Activated CD8-positive, alpha-beta memory T cell treated with anti-CD3 and anti-CD28 coated beads, Interleukin-2, amount 50 U/mL, for 24 hours (primary cell): ENCODE measurements around the gene KCNK17.
"Not testable (repeated sequence)": the region's sequence is repeated elsewhere in the genome, so short reads cannot be mapped to it uniquely, and the experiment has no call there.

Source experiments
- DNase-seq: peaks from one replicate; pipeline ENCODE4 v3.0.0-alpha.2; 2020; ENCODE audit errors: extremely low read depth

Gene KCNK17

GRCh38 chr6:39302011-39302410, 12.2 kb downstream of the KCNK17 start:
- DNase-seq, result no peak

DNA sequence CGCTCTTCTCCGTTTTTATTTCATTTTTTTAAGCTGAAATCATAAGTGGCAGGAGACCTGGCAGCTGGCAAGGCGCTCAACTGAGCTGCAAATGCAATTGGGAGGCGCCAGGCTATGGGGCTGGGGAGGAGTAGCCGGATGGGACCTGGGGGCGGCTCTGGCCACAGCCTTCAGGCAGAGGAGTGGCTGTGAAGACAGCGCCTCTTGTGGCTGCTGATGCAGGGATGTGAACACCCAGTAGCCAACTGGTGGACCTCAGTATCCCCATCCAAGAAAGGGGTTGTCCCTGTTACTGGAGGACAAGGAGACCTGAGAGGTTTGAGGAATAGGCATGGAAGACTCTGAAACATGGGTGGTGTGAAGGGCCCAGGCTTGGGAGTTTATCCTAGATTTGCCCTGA, 12.6 kb downstream of the KCNK17 start:
- no peak for DNase-seq

DNA sequence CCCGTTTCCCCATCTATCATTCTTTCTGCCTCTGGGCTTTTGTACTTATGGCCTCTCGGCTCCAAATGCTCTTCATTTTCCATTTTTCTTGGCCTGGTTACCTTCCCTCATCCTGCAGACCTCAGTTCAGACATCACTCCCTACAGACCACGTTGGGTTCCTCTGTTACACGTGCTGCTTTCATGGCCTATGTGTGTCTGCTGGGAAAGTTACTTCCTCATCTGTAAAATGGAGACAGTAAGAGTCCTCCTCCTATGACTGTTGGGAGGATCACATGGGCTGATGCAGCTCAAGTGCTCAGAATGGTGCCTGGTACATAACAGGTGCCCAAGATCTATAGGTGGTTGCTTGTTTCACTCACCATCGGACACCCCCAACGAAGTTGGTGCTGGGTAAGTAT, 13.5 kb downstream of the KCNK17 start:
- no peak for DNase-seq

DNA sequence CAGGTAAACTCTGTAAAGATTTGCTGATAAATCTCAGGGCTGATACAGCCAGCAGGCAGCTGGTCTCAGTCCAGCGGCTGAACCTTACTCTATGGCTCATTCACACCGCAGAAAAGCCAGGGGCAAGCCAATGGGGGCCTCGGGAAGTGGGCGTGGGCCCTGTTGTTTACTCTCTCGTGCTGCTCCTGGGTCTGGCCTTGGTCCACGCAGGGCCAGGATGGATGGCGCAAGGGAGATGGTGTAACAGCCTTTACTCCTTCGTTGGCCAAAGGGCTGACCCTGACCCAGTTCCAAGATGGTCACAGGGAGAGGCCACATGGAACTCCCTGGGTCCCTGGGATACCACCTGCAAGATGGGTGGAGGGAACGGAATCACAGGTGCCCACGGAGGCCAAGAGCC, 16.2 kb downstream of the KCNK17 start:
- no peak for DNase-seq

DNA sequence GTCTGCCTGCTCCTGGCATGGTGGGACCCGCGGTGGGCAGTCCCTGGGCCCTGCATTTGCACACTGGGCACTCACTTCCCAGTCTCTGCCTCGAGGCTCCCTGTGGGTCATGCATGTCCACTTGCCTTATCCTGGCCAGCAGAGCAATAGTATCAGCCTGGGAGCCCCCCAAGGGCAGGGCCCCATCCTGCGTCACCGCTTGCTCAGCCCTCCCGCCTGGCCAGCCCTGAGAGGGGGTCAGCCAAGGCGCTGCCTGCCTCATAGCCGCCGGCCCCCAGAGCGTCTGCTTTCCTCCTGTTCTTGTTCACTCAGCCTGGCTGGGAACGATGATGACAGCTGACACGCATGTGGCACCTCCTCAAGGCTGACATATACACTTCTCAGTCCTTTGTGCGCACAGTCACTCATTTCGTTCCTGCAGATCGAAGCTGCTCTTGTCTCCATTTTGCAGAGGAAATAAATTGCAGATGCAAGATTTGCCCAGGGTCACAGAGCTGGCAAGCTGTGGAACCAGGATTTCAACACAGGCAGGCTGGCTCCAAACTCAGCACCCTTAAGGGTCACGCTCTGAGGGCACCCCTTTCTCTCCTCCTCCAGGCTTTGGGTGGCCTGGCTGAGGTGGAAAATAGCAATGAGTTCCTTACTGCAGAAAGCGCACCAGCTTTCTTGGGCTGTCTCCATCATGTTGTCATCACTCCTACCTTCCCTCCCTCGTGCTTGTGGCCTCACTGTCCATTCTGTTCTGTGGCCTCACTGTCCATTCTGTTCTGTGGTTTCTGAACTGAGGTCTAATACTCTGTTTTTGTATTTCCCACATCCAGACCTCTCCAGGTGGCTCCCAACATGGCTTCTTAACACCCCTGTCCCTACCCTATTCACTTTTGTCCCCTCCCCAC, 17.2 kb downstream of the KCNK17 start:
- no peak for DNase-seq

GRCh38 chr6:39295611-39296011, 18.6 kb downstream of the KCNK17 start:
- DNase-seq, result no peak

DNA sequence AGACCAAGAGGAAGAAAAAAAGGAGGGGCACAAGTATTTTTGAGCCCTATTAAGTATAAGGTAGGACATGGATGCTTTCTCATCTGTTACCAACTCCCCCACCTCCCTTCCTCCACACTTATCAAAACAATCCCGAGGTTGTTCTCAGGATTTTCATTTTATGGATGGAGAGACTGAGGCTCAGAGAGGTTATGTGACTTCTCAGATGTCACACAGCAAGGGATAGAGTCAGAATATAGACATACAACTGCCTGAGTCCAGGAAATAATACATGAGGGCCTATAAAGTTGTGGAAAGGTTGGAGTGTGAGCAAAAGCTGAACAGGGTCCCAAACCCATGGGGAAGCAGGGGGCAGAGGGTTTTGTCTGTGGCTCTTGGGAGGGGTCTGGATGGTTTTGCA, 19.3 kb downstream of the KCNK17 start:
- no peak for DNase-seq

DNA sequence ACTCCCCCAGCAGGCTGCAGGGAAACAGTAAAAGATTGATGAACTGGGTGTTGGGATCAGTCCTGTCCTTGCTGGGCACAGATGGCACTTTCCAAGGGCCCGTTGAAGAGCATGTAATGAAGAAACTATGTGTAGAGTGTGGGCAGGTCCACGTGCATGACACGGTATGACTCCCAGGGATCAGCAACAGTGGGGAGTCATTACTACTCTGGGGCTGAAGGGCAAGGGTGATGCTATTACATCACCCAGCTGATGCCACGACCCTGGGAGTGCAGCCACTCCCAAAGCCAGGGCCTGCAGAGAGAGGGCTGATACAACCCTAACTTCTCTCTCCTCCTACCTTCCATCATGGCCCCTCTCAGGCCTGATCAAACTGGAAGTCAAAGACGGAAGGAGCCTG, 20.1 kb downstream of the KCNK17 start:
- no peak for DNase-seq

DNA sequence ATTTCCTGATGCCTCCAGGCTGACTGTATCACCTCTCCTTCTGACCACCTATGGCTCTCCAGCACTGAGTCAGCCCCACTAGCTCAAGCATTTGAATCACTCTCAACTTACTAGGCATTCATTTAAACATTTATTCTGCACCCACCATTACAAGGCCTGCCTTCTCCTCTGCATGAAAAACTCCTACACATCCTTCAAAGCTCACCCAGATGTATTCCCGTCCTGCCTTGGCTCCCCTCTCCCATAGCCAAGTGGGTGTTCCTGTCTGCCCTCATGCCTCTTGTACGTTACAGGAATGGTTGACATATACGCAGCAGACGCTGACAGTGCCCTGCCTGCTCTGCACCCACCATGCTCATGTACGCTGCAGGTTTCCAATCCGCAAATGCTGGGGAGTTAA, 21.6 kb downstream of the KCNK17 start:
- no peak for DNase-seq

- DNase-seq, result no peak
These were observed 24.7 kb downstream of the KCNK17 start for GRCh38 chr6:39289490-39289889.

- DNase-seq, result no peak
These were observed 26.6 kb downstream of the KCNK17 start for GRCh38 chr6:39287601-39288000.

- not testable (repeated sequence) for DNase-seq
These were observed 27.6 kb downstream of the KCNK17 start for GRCh38 chr6:39286596-39286995.

- no peak for DNase-seq
These were observed 31.4 kb downstream of the KCNK17 start for GRCh38 chr6:39282774-39283173.

DNA sequence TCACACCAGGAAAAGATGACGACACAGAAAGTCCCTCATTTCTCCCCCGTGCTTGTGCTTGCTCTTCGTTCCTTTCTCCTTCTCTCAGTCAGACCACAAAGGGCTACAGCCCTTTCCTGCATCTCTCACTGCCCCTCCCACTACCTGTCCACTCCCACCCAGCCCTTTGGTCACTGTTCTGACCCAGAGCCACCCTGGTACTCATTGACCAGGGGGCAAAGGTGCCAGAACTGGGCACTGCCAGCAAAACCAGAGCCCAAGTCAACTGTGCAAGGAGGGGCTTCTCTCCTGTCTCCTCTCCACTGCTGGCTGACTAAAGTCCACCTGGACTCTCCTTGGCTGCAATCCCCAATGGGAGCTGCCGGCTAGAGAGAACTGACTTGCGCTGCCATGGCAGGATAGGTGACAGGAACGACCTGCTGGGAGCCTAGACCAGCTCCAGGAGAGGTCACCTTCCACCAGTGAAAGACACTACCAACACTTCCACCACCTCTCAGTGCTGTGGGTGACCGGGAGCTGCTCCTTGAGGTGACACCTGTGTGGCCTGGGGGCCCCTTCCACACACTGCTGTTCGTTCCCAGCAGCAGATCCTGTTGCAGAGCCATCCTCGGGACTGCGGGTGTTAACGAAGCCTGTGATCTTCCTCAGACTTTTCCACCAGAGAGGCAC, 32.8 kb downstream of the KCNK17 start:
- no peak for DNase-seq

- no peak for DNase-seq
These were observed 33.9 kb downstream of the KCNK17 start for GRCh38 chr6:39280247-39280731.

GRCh38 chr6:39279539-39279938, 34.7 kb downstream of the KCNK17 start:
- no peak for DNase-seq

GRCh38 chr6:39276379-39276995, 37.7 kb downstream of the KCNK17 start:
- DNase-seq, result no peak

DNA sequence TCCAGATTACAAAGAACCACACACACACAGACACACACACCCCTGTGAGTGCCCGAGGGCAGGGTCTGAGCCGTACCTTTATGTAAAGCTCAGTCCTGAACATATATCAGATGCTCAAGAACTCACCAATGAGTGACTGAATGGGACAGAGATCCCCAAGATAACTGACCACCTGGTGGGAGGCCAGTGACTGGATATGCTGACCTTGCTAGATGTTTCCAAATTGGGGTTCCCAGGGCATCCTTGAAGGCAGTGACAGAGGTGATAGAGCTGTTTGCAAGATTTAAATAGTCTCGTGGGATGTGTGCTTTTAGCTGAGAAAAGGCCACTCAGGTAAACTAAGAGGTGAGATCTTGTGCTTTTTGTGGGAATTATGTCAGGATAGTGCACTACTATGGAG, 39.3 kb downstream of the KCNK17 start:
- no peak for DNase-seq

DNA sequence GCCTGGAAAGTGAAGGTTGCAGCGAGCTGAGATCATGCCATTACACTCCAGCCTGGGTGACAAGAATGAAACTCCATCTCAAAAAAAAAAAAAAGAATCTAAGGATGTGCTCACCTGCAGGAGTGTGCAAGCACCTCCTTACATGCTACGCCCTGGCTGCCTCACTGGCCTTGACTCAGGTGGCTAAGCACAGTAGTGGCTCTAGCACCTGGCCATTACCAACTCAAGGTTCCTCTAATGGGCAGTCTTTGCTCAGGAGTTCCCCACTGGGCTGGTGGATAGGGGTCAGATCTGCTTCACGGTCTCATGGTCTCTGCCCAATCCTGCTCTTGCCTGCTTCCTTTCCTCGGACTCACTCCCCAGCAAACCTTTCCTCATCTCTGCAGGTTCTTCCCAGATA, 39.7 kb downstream of the KCNK17 start:
- no peak for DNase-seq

- no peak for DNase-seq
These were observed 40.8 kb downstream of the KCNK17 start for GRCh38 chr6:39273406-39273821.

DNA sequence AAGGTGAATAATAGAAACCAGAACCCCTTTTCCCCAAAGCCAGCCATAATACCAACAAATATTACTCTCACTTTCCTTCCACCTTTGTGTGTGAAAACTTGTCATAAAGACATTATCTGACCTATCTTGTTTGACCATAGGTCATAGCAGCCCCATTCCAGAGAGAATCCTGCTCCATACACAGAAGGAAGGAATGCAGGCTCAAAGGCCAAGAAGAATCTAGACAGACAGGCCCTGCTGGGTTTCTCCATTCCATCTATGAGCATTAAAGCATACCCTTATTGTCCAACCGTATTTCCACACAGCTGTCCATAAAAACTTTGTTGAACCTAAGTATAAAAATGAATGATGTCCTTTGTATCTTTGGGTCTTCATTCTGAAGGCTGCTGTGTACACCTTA, 44.3 kb downstream of the KCNK17 start:
- DNase-seq, result no peak

GRCh38 chr6:39268721-39269120, 45.5 kb downstream of the KCNK17 start:
- DNase-seq, result no peak

DNA sequence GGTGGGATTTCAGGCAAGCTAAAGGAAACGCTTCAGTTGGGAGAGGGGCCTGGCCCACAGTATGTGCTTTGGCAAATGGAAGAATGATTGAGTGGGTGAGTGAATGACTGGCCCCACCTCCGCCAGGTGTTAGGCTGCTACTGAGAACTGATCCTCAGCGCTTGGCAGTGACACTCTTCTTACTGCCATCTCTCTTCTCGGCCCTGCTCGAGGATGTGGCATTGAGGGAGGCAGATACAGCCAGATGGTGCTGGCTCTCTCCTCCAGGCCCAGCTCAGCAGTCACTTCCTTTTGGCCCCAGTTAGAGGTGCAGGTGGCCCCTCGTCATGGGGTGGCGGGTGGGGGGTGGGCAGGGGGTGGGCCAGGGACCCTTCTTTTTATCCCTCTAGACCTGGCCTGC, 46.0 kb downstream of the KCNK17 start:
- no peak for DNase-seq
